GM19372 (cell line): ENCODE measurements around the gene LIX1.

Source experiments
- ATAC-seq: cut with Tn5 transposase; IDR thresholded peaks from one replicate; pipeline ENCODE4 v1.9.1; 2021; ENCODE audit warnings: mild to moderate bottlenecking, low read depth, moderate library complexity; ENCODE audit not compliant: unreplicated experiment

LIX1 gene

DNA sequence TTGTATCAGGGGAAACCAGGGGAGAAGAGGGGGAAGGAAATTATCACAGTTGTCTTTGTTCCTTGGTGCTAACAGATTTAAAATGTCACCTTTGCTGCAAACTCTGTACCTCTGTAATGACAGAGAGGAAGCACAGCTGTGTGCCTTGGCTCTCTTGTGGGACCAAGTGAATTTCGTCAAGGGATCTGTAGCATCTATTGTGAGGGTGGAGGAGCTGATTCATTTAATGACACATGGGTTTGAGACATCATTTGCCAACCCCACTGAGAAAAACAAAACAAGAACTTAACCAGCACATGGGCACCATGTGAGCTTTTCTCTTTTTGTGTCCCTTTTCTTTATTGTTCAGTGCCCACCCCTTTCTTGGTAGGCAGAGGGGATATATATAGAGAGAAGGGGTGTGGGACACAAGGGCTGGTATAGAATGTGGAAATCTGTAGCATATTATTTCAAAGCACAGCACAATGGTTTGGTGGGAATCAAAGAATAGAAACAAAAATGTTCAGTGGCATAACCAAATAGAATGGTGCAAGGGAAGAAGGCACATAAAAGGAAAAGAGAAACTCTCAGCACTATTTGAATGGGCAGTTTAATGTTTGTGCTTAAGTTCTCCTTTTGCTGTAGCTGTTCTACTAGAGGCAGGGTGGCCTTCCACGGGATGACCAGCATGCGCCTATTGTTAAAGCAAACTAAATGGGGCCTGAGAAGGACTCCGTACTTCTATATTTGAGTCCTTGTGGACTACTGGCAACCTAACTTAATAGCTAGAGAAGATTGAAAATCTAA lies 63.3 kb downstream of the LIX1 start:
- no peak for ATAC-seq

DNA sequence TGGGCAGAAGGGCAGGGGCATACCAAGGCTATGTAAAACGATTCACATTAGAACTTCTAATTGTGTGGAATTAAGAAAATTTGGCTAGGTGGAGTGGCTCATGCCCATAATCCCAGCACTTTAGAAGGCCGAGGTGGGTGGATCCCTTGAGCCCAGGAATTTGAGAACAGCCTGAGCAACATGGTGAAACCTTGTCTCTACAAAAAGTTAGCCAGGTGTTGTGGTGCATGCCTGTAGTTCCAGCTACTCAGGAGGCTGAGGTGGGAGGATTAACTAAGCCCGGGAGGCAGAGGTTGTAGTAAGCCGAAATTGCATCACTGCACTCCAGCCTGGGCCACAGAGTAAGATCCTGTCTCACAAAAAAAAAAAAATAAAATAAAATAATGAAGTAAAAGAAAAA lies 65.2 kb downstream of the LIX1 start:
- no peak for ATAC-seq

DNA sequence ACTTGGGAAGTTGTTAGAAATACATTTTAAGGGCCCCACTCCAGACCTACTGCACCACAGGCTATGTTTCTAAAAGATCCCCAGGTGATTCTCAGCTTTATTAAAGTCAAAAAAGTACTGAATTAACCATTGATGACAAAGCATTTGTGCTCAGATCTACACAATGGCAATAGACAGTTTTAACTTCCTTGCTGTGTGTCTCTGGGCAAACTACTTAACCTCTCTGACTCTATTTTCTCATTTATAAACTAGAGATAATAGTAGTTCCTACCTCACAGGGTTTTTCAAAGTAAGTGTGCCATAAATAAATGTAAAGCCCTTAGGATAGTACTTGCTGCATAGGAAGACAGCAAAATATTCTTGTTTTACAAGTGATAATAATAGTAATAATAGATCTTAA lies 66.3 kb downstream of the LIX1 start:
- no peak for ATAC-seq

DNA sequence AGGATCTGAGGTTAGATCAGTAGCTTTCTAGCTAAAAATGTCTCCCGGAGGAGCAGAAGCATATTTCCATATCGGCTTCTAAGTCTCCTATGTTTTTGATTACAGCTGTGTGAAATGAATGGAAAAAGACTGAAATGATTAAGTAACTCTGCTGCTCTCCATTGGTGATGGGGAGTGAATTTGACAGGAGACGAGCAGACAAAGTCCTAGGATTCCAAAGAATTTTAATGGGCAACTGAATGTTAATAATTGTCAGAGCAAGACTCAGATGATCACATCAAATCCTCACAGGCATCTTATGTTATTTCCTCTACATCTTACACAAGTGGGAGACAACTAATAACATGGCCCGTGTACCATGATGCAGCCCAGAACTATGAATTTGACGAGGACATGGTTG lies 66.8 kb downstream of the LIX1 start:
- ATAC-seq, result no peak

DNA sequence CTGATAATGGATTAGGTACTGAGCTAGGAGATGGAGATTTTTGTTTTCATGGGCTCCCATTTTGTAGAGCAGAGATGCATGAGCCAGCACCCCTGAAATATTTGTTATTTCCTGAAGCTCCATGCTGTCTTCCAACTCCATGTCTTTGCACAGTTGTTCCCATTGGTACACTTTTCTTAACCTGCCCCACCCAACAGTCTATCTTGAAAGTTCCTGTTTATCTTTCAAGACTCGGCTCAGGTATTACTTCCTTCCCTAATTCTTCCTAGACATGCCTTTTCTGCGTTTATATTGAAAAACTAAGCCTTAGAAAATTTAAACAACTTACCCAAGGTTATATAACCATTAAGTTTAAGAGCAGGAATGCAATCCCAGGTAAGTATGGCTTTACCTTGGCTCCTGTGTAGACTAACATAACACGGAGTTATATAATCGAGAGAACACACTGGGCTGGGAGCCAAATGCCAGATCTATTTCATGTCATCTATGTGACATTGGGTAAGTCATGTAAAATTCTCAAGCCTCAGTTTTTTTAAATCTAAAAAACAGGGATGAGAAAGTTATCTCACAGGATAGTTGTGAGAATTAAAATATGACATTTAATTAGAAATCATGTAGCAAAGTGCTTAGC lies 67.4 kb downstream of the LIX1 start:
- ATAC-seq, result no peak

DNA sequence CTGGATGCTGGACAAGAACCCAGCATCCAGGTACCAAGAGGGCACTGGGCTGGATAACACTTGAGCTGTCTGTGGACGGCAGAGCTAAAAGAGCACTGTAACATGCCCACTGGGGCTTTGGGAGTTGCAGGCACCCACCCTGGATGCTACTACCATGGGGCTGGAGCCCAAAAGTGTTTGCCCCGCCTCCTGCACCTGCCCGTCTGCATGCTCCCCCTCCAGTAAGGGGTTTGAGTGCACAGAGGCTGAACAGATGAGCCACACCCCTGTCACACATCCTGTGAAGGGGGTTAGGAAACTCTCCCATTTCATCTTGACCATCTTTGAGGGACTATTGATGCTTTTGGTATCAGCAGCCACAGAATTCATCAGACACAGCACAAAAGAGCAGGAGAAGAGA lies 69.0 kb downstream of the LIX1 start:
- no peak for ATAC-seq

DNA sequence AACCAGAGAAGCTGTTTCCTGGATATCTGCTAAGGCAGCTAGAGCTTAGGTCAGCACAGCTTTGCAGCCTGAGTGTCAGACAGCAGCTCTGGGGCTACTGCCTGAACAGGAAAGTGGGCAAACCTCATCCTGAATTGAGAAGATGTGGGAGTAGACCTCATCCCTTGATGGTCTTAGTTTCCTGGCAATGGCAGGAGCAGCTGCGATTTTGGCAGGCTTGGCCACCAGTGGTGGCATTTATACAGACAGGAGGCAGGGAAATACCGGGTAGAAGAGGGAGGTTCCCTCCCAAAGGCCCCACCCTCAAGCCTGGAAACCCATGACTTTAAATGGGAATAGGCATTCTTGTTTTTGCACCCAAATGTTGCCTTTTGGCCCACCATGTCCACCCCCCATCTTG lies 69.7 kb downstream of the LIX1 start:
- no peak for ATAC-seq

DNA sequence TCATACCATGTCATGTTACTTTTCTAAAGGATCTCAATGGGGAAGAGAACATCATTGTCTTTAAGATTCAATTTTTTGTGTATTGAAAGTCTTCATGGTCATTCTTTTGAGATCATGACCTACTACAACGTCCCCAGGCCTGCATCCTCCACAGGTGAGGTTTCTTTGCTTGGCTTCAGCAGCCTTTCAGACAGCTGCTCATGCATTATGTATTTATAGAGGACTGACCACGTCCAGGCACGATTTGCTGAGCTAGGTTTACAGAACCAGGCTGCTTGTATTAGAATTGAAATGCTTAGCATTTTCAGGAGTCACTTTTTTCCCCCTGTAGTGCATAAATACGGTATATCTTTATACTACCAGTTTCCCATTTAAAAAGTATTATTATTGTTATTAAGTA lies 70.4 kb downstream of the LIX1 start:
- no peak for ATAC-seq

DNA sequence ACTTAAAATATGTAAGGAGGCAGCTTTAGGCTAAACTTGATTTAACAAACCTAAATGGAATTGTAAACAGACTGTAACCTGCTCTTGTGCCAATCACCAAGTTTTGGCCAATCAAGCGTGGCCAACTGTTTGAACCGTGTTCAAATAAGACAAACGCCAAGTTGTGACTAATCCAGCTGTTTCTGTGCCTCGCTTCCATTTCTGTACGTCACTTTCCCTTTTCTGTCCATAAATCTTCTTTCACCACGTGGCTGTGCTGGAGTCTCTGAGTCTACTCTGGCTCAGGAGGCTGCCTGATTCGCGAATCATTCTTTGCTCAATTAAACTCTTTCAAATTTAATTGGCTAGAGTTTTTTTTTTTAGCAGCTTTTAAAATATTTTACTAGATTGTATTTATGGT lies 71.3 kb downstream of the LIX1 start:
- no peak for ATAC-seq

DNA sequence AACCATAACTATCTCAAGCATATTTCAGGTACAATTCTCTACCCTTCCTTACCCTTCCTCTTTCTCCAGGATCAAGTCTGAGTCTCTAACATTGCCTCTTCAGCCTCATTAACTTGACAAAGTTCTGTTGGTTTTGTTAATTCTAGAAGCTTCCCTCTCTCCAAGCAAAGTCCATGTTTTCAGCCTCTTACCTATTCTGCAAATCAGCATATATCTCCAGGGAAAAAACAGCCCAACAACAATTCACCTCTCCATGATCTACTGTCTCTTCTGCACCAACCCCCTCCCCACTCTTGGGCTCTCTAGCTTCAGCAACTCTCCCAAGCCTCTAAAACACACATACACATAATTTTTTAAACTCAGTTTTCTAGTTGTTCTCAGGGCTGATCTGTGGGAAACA lies 72.2 kb downstream of the LIX1 start:
- ATAC-seq, result no peak

DNA sequence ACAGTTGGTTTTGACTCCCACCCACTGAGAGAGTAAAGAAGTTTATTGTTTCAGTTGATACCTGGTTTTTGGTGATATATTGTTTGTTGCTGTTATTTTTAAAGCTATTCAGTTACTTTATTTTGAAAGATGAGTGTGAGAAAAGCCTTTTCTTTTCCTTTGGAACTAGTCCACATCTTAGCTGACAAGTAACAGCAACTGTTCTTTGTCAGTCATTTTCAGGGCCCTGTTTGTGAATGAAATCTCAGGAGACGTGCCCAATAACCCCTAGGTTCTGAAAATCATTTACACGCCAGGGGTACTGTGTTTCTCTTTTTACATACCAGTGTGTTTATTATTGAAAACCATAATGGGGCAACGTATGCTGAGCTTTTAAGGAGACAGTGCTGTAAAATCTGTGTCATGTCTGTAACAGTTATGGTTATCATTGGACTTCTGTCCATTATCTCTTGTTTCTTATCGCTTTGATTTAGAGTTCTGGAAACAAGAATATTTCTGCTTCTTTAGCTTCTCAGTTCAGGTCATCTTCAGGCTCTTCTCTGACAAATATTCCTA lies 75.0 kb downstream of the LIX1 start:
- no peak for ATAC-seq

DNA sequence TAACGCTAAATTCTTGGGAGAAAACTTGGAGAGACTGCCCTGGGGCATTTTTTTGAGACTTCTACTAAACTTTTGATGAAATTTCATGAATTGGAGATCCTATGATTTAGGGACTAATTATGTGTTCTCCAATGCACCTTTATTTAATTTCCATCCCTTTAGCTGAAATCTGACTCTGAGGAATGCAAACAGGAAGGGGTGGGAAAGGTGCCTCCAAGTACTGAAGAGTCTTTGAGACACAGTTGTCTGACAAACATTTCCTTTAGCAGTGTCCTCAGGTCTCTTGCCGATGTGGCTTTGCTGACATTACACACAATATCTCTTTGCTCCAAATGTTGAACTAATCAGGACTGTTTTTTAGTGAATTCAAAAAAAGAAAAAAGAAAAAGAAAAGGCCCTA lies 76.9 kb downstream of the LIX1 start:
- ATAC-seq, result no peak

DNA sequence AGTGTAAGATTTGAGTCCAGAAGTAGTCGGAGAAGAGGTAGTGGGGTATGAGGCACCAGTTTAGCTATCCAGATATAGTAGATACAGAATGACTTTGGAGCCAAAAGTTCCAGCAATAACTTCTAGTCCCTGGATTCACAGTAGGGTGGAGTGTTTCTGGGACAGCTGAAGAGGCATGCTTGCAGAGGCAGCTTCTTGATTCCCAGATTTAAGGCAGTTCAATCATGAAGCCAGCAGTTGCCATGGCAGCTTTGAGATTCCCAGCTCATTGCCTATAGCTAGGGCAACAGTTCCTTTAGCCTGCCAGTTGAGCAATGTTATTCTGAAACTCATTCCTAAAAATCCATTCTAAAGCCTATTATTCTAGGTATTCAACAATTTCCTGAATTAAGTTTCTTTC lies 79.2 kb downstream of the LIX1 start:
- no peak for ATAC-seq

DNA sequence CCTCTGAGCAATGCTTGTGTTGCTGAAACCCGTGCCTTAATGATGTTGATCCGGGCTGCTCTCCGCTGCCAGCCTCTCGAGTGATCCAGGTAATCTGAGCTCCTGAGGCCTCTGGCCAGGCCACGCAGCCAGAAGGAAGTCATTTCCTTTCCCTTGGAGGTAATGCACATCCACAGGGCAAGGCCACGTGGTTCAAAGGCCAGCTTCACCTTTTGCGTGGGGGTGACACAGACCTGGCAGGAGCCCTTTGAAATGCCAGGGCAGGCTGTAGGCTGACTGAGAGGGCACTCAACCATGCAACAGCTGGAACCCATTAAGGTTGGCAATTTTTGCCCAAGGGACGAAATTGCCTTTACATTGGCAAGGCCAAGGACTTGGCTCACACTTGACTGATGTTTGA lies 80.4 kb downstream of the LIX1 start:
- ATAC-seq, result no peak

DNA sequence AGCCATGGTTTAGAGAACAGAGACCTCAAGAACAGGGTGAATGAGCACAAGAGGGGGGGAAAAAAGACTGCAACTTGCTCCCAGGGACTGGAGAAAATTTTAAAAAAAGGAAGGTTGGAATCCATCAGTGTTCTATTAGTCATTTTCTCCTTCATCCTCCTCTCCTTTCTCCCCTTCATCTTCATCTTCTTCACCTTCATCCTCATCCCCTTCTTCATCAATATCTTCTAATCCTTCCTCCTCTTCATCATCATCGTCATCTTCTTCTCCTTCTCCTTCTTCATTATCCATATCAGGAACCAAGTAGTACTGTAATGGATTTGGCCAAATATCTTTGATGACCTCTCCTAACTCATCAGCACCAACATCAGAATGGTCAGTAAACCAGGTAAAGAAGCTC lies 86.1 kb downstream of the LIX1 start:
- no peak for ATAC-seq

DNA sequence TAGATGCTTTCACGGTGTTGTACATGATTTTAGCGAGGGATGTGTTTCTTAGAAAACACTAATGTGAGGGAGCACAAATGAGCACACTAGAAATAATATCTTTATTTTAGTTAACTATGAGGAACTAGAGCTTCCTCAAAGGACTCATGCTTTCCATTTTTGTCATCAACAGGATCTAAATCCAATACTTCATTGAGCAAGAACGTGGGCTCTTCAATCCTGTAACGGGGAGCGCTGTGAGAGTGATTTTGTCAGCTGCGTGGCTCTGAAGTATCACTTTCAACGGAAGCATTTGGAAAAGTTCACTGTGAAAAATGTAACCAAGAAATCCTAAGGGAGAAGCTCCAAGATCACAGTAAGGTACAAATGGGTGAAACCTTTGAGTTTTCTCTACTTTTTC lies 93.2 kb downstream of the LIX1 start:
- ATAC-seq, result no peak

DNA sequence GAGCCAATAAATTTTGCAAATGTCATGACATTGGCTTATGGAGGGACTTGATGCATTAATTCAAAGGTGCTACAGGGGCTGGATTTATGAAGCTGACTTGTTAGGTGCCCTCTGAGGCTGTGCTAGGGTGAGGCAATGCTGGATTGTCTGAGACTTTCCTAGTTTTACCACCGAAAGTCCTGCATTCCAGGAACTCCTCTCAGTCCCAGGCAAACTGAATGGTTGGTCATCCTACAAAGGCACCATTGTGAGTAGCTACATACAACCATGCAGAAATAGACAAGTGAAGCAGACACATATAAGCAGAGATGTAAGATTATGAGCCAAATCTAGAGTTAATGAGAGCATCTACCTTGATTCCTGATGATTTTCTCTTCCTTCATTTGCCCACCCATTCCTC lies 95.3 kb downstream of the LIX1 start:
- ATAC-seq, result no peak

DNA sequence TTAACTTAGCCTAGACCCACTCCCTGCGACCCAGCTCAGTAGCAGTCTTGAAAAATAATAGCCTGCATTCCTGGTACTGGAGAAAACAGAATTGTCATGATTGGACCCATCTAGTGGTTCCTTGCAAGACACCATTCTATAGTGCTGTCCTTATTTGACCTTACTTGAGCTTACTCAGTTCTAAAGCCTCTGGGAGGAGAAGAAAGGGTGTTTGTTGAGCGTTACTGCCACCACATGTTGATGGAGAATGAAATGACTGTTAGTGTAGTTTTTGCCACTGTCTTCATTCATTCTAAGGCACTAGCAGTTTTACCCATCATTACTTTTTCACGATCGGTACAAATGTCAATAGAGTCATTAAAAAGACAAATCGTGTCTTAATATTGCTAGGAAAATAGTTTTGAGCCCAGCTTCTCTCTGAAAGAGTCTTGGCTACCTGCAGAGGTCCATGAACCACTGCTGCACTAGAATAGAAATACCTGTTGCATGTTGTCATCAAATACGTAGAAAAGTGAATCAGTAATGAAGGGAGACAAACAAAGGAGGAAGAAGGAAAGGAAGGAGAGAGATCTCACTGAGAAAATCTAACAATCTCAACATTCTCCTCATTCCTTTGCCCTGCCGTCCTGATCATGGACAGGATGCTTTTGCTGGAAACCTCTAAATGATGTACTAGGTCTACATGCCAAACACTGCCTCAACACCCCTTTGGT lies 96.0 kb downstream of the LIX1 start:
- ATAC-seq, result no peak

DNA sequence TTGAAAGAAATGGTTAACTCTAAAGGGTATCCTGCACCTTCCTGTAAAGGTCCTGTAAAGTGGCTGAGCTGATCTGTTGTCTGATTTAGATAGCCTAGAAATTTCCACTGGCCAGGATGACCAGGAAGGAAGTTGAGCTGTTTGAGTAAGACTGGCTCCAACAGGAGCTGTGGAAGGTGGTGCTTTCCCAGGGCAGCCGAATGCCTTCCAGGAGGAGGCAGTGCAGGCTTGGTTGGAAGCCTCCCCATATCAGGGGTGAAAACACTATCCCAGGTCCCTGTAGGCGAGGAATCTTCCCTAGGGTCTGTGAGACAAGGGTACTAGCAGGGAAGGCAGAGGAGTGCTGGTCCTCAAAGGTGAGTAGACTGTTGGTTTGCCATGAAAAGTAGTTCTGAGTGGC lies 98.4 kb downstream of the LIX1 start:
- no peak for ATAC-seq

DNA sequence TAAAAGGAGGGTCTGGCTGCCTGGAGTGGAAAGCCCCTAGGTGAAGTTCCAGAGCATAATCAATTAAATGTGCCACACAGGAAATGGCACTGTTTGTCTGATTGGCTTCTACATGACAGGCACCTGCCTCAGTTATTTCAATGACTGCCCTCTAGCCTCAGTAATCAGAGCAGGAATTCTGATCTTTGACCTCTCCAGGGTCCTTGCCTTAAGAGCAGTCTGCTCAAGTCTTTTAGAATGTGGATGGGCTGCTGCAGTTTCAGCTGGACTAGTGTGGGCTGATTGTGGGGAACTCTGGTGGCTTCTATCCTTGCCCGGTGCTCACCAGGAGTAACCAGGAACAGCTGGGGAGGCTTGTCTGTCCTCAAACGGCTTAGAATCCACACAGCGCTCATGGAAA lies 98.9 kb downstream of the LIX1 start:
- ATAC-seq, result no peak

DNA sequence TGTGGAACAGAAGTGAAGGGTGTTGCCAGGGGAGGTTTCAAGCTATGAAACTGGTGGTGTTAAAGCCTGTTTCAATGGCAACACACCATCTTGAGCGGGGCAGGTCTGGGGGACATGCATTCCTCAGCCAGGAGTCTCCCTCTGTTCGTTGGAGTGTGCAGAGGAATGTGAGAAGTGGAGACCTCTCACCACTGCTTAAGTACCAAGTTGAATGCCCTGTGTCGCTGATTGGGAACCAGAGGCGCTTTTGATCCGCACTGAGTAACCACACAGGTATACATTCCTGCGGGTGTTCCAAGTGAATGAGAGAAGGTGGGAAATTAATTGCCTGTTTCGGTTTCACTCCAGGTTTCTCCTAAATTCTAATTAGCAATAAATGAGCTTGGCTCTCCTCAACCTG lies 99.4 kb downstream of the LIX1 start:
- ATAC-seq, result no peak
